ENCODE results near the gene ZNF133.
"Not testable (repeated sequence)": the region's sequence is repeated elsewhere in the genome, so short reads cannot be mapped to it uniquely, and the experiment has no call there.

The ZNF133 gene

GRCh38 chr20:18259730-18260129 lies 28.6 kb upstream of the ZNF133 start:
- no peaks in the 10 kb centered on the region for H3K36me3 ChIP-seq (ENCODE audit: control insufficient read depth in 2 of 2, insufficient read depth in 2 of 2, low read length in 2 of 2)
- no peaks in the 10 kb centered on the region for H3K27me3 ChIP-seq (ENCODE audit: control insufficient read depth in 1 of 2, insufficient read depth in 2 of 2, low read length in 2 of 2)
- no peak overlapping the region for H3K4me3 ChIP-seq (ENCODE audit: low read length in 2 of 2)
- no peaks in the 10 kb centered on the region for H3K9me3 ChIP-seq (ENCODE audit: control insufficient read depth in 2 of 2, low read length in 2 of 2)
- no peaks in the 10 kb centered on the region for H3K4me1 ChIP-seq (ENCODE audit: control insufficient read depth, insufficient read depth, low read length)
- no peak overlapping the region for H3K27ac ChIP-seq (ENCODE audit: low read length)
- H3K9ac ChIP-seq (ENCODE audit: low read length in 2 of 2) = no peak overlapping the region

GRCh38 chr20:18263723-18264122 lies 24.6 kb upstream of the ZNF133 start:
- H3K4me1 ChIP-seq (ENCODE audit: control insufficient read depth, insufficient read depth, low read length) = no peaks in the 10 kb centered on the region
- no peak overlapping the region for H3K4me3 ChIP-seq (ENCODE audit: low read length in 2 of 2)
- no peak overlapping the region for H3K9ac ChIP-seq (ENCODE audit: low read length in 2 of 2)
- no peaks in the 10 kb centered on the region for H3K9me3 ChIP-seq (ENCODE audit: control insufficient read depth in 2 of 2, low read length in 2 of 2)
- H3K27me3 ChIP-seq (ENCODE audit: control insufficient read depth in 1 of 2, insufficient read depth in 2 of 2, low read length in 2 of 2) = peaks cover 0 to 4% of the 10 kb centered on the region in 2 donors
- no peaks in the 10 kb centered on the region for H3K36me3 ChIP-seq (ENCODE audit: control insufficient read depth in 2 of 2, insufficient read depth in 2 of 2, low read length in 2 of 2)
- H3K27ac ChIP-seq (ENCODE audit: low read length) = no peak overlapping the region

GRCh38 chr20:18265441-18265840 lies 22.9 kb upstream of the ZNF133 start:
- Histone ChIP-seq H3K9me3 (ENCODE audit: control insufficient read depth in 2 of 2, low read length in 2 of 2) (no peaks in the 10 kb centered on the region), H3K4me1 (ENCODE audit: control insufficient read depth, insufficient read depth, low read length) (no peaks in the 10 kb centered on the region), H3K9ac (ENCODE audit: low read length in 2 of 2) (no peak overlapping the region), H3K27ac (ENCODE audit: low read length) (no peak overlapping the region), H3K36me3 (ENCODE audit: control insufficient read depth in 2 of 2, insufficient read depth in 2 of 2, low read length in 2 of 2) (no peaks in the 10 kb centered on the region), H3K27me3 (ENCODE audit: control insufficient read depth in 1 of 2, insufficient read depth in 2 of 2, low read length in 2 of 2) (peaks cover 0 to 4% of the 10 kb centered on the region in 2 donors), H3K4me3 (ENCODE audit: low read length in 2 of 2) (no peak overlapping the region)

GRCh38 chr20:18266282-18266681 lies 22.0 kb upstream of the ZNF133 start:
- H3K36me3 ChIP-seq (ENCODE audit: control insufficient read depth in 2 of 2, insufficient read depth in 2 of 2, low read length in 2 of 2) = no peaks in the 10 kb centered on the region
- peaks cover 0 to 4% of the 10 kb centered on the region in 2 donors for H3K27me3 ChIP-seq (ENCODE audit: control insufficient read depth in 1 of 2, insufficient read depth in 2 of 2, low read length in 2 of 2)

GRCh38 chr20:18267815-18268214 lies 20.5 kb upstream of the ZNF133 start:
- H3K9ac ChIP-seq (ENCODE audit: low read length in 2 of 2) = no peak overlapping the region
- H3K9me3 ChIP-seq (ENCODE audit: control insufficient read depth in 2 of 2, low read length in 2 of 2) = no peaks in the 10 kb centered on the region
- peaks cover 0 to 4% of the 10 kb centered on the region in 2 donors for H3K27me3 ChIP-seq (ENCODE audit: control insufficient read depth in 1 of 2, insufficient read depth in 2 of 2, low read length in 2 of 2)
- no peaks in the 10 kb centered on the region for H3K36me3 ChIP-seq (ENCODE audit: control insufficient read depth in 2 of 2, insufficient read depth in 2 of 2, low read length in 2 of 2)
- no peak overlapping the region for H3K4me3 ChIP-seq (ENCODE audit: low read length in 2 of 2)
- no peaks in the 10 kb centered on the region for H3K4me1 ChIP-seq (ENCODE audit: control insufficient read depth, insufficient read depth, low read length)
- H3K27ac ChIP-seq (ENCODE audit: low read length) = no peak overlapping the region

More at GRCh38 chr20:18266282-18266681, 22.0 kb upstream of the ZNF133 start:
- Histone ChIP-seq H3K4me1 (ENCODE audit: control insufficient read depth, insufficient read depth, low read length) (no peaks in the 10 kb centered on the region), H3K27ac (ENCODE audit: low read length) (no peak overlapping the region), H3K9me3 (ENCODE audit: control insufficient read depth in 2 of 2, low read length in 2 of 2) (no peaks in the 10 kb centered on the region), H3K4me3 (ENCODE audit: low read length in 2 of 2) (no peak overlapping the region), H3K9ac (ENCODE audit: low read length in 2 of 2) (no peak overlapping the region)

GRCh38 chr20:18271160-18271559 lies 17.2 kb upstream of the ZNF133 start:
- H3K4me3 ChIP-seq (ENCODE audit: low read length in 2 of 2) = no peak overlapping the region
- H3K9ac ChIP-seq (ENCODE audit: low read length in 2 of 2) = no peak overlapping the region
- no peaks in the 10 kb centered on the region for H3K36me3 ChIP-seq (ENCODE audit: control insufficient read depth in 2 of 2, insufficient read depth in 2 of 2, low read length in 2 of 2)
- no peaks in the 10 kb centered on the region for H3K4me1 ChIP-seq (ENCODE audit: control insufficient read depth, insufficient read depth, low read length)
- H3K27ac ChIP-seq (ENCODE audit: low read length) = no peak overlapping the region
- H3K27me3 ChIP-seq (ENCODE audit: control insufficient read depth in 1 of 2, insufficient read depth in 2 of 2, low read length in 2 of 2) = peaks cover 0 to 2% of the 10 kb centered on the region in 2 donors
- H3K9me3 ChIP-seq (ENCODE audit: control insufficient read depth in 2 of 2, low read length in 2 of 2) = no peaks in the 10 kb centered on the region

GRCh38 chr20:18272451-18272850 lies 15.9 kb upstream of the ZNF133 start:
- Histone ChIP-seq H3K27ac (ENCODE audit: low read length) (no peak overlapping the region), H3K27me3 (ENCODE audit: control insufficient read depth in 1 of 2, insufficient read depth in 2 of 2, low read length in 2 of 2) (peaks cover 0 to 2% of the 10 kb centered on the region in 2 donors), H3K9me3 (ENCODE audit: control insufficient read depth in 2 of 2, low read length in 2 of 2) (no peaks in the 10 kb centered on the region), H3K9ac (ENCODE audit: low read length in 2 of 2) (no peak overlapping the region), H3K36me3 (ENCODE audit: control insufficient read depth in 2 of 2, insufficient read depth in 2 of 2, low read length in 2 of 2) (no peaks in the 10 kb centered on the region), H3K4me1 (ENCODE audit: control insufficient read depth, insufficient read depth, low read length) (no peaks in the 10 kb centered on the region), H3K4me3 (ENCODE audit: low read length in 2 of 2) (no peak overlapping the region)

GRCh38 chr20:18273738-18274137 lies 14.6 kb upstream of the ZNF133 start:
- Histone ChIP-seq H3K9me3 (ENCODE audit: control insufficient read depth in 2 of 2, low read length in 2 of 2) (no peaks in the 10 kb centered on the region), H3K4me3 (ENCODE audit: low read length in 2 of 2) (no peak overlapping the region), H3K27me3 (ENCODE audit: control insufficient read depth in 1 of 2, insufficient read depth in 2 of 2, low read length in 2 of 2) (peaks cover 0 to 3% of the 10 kb centered on the region in 2 donors), H3K9ac (ENCODE audit: low read length in 2 of 2) (no peak overlapping the region), H3K36me3 (ENCODE audit: control insufficient read depth in 2 of 2, insufficient read depth in 2 of 2, low read length in 2 of 2) (no peaks in the 10 kb centered on the region), H3K4me1 (ENCODE audit: control insufficient read depth, insufficient read depth, low read length) (no peaks in the 10 kb centered on the region), H3K27ac (ENCODE audit: low read length) (no peak overlapping the region)

GRCh38 chr20:18275960-18276359 lies 12.4 kb upstream of the ZNF133 start:
- H3K4me3 ChIP-seq (ENCODE audit: low read length in 2 of 2); H3K36me3 ChIP-seq (ENCODE audit: control insufficient read depth in 2 of 2, insufficient read depth in 2 of 2, low read length in 2 of 2); H3K9me3 ChIP-seq (ENCODE audit: control insufficient read depth in 2 of 2, low read length in 2 of 2); H3K9ac ChIP-seq (ENCODE audit: low read length in 2 of 2); H3K4me1 ChIP-seq (ENCODE audit: control insufficient read depth, insufficient read depth, low read length); H3K27ac ChIP-seq (ENCODE audit: low read length): not testable (repeated sequence)
- H3K27me3 ChIP-seq (ENCODE audit: control insufficient read depth in 1 of 2, insufficient read depth in 2 of 2, low read length in 2 of 2) = peaks cover 0 to 12% of the 10 kb centered on the region in 2 donors

- no peak overlapping the region for H3K27ac ChIP-seq (ENCODE audit: low read length)
- no peaks in the 10 kb centered on the region for H3K36me3 ChIP-seq (ENCODE audit: control insufficient read depth in 2 of 2, insufficient read depth in 2 of 2, low read length in 2 of 2)
- no peaks in the 10 kb centered on the region for H3K9me3 ChIP-seq (ENCODE audit: control insufficient read depth in 2 of 2, low read length in 2 of 2)
- no peak overlapping the region for H3K4me3 ChIP-seq (ENCODE audit: low read length in 2 of 2)
- H3K27me3 ChIP-seq (ENCODE audit: control insufficient read depth in 1 of 2, insufficient read depth in 2 of 2, low read length in 2 of 2) = peaks cover 0 to 12% of the 10 kb centered on the region in 2 donors
- no peaks in the 10 kb centered on the region for H3K4me1 ChIP-seq (ENCODE audit: control insufficient read depth, insufficient read depth, low read length)
- no peak overlapping the region for H3K9ac ChIP-seq (ENCODE audit: low read length in 2 of 2)
Observed at GRCh38 chr20:18276821-18277220, 11.5 kb upstream of the ZNF133 start.

- Histone ChIP-seq H3K27ac (ENCODE audit: low read length) (no peak overlapping the region), H3K27me3 (ENCODE audit: control insufficient read depth in 1 of 2, insufficient read depth in 2 of 2, low read length in 2 of 2) (peaks cover 0 to 13% of the 10 kb centered on the region in 2 donors), H3K4me1 (ENCODE audit: control insufficient read depth, insufficient read depth, low read length) (no peaks in the 10 kb centered on the region), H3K9me3 (ENCODE audit: control insufficient read depth in 2 of 2, low read length in 2 of 2) (peaks cover 0 to 1% of the 10 kb centered on the region in 2 donors), H3K36me3 (ENCODE audit: control insufficient read depth in 2 of 2, insufficient read depth in 2 of 2, low read length in 2 of 2) (no peaks in the 10 kb centered on the region), H3K4me3 (ENCODE audit: low read length in 2 of 2) (no peak overlapping the region), H3K9ac (ENCODE audit: low read length in 2 of 2) (no peak overlapping the region)
Observed at GRCh38 chr20:18279242-18279641, 9.1 kb upstream of the ZNF133 start.

Measured in stomach smooth muscle (tissue), 2 donors.